Cardiac muscle cell (in vitro differentiated cells and primary cell): ENCODE results near the gene GUCY2D. TPM values are rescaled to one million over a fixed set of nuclear protein-coding genes. Genes with fewer than 3 reads are reported as not detected.

Experiments used
- DNase-seq, 2 donors: peaks; one replicate each; pipeline versions ENCODE4 v3.0.0 to v3.0.0-alpha.2; 2010 to 2017; ENCODE audit warnings: low read depth in 1 of 2, low spot score in 1 of 2
- H3K27ac ChIP-seq: fragments of 200-600 bp; sonication (generic); 2 replicates; pipeline ENCODE4 v1.5.1; 2016
- H3K27me3 ChIP-seq: fragments of 200-600 bp; sonication (generic); 2 replicates; pipeline ENCODE4 v1.6.0; 2016; ENCODE audit warnings: control low read depth
- H3K36me3 ChIP-seq: fragments of 200-600 bp; sonication (generic); 2 replicates; pipeline ENCODE4 v1.5.1; 2016; ENCODE audit warnings: control low read depth
- H3K4me1 ChIP-seq: fragments of 200-600 bp; sonication (generic); 2 replicates; pipeline ENCODE4 v1.8.1; 2017; ENCODE audit warnings: low read depth, mild to moderate bottlenecking, mixed run types
- H3K4me3 ChIP-seq: fragments of 200-600 bp; sonication (generic); 2 replicates; pipeline ENCODE4 v1.5.1; 2016; ENCODE audit warnings: mild to moderate bottlenecking
- H3K9me3 ChIP-seq: fragments of 200-600 bp; sonication (generic); 2 replicates; pipeline ENCODE4 v1.5.1; 2017; ENCODE audit warnings: low read depth, mild to moderate bottlenecking, control low read depth
- CTCF ChIP-seq: IDR thresholded peaks from 2 replicates; pipeline ENCODE4 v1.5.1; 2012; ENCODE audit warnings: low read depth, mild to moderate bottlenecking, low read length
- polyA plus RNA-seq: library from polyadenylated mRNA; unstranded; fragments of >200 nt; fragmentation: Nextera tagmentation; extraction: Ambion mirVana; gene quantifications from 2 replicates; pipeline ENCODE4 v1.2.1, GENCODE V29; 2016
- total RNA-seq: library from RNA; depleted of rRNA; stranded (reverse); fragments of >200 nt; gene quantifications from 2 replicates; pipeline ENCODE4 v1.2.3, GENCODE V29; 2016

The GUCY2D gene
- total and polyA plus RNA-seq, 2 experiments from 2014 or later, result 0.54 to 1.1 TPM

DNA sequence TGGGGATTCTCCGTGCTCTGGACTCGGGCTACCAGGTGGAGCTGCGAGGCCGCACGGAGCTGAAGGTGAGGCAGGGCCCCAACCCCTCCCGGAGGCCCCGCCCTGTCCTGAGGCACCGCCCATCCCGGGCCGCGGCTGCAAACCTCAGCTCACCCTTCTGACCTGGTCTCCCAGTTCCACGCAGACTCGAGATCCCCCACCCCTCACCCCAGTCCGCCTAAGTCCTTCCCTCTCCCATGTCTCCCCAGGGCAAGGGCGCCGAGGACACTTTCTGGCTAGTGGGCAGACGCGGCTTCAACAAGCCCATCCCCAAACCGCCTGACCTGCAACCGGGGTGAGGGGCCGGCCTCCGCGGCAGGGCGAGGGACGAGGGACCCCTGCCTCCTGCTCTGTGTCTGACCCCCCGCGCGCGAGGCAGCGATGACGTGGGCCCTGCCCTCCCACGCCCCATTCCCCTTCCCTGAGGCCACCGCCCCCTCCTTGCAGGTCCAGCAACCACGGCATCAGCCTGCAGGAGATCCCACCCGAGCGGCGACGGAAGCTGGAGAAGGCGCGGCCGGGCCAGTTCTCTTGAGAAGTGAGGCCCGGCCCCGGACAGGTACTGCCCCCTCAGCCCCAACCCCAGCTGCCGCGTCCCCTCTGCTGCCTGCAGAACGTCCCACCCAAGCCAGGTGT, 13.7 kb downstream of the GUCY2D start:
- Histone ChIP-seq H3K27ac (no peak overlapping the region), H3K27me3 (peaks cover 25% of the 10 kb centered on the region), H3K4me1 (no peaks in the 10 kb centered on the region), H3K4me3 (peak overlapping the region; percentile 37), H3K9me3 (no peaks in the 10 kb centered on the region), H3K36me3 (no peaks in the 10 kb centered on the region)
- DNase-seq, result peak; percentile 32 to 33
- TF ChIP-seq CTCF, result no peak

- H3K27ac ChIP-seq, result no peak overlapping the region
- H3K36me3 ChIP-seq, result no peaks in the 10 kb centered on the region
- DNase-seq, result peak; percentile 67 to 76
- peaks cover 25% of the 10 kb centered on the region for H3K27me3 ChIP-seq
- H3K9me3 ChIP-seq, result no peaks in the 10 kb centered on the region
- TF ChIP-seq CTCF, result peak; percentile 81
- H3K4me3 ChIP-seq, result peak overlapping the region; percentile 37
- no peaks in the 10 kb centered on the region for H3K4me1 ChIP-seq
These were observed 14.4 kb downstream of the GUCY2D start for GRCh38 chr17:8016632-8017424.

DNA sequence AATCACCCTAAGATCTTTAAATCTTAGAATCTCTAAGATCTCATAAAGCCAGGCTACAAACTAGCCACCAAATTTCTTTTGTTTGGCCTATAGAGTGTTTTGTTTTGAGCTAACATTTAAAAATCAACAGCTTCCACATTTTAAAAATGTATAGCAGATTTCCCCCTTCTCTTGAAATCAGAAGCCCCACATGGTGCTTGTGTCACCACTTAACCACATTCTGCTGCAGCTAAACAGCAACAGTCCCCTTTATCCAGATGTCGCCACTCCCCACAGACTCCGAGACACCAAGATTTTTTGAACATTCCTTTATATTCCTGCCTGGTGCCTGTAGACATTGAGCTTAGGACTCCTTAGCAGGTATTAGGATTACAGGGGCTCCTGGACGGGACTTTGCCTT, 16.0 kb downstream of the GUCY2D start:
- no peak for TF ChIP-seq CTCF
- no peak for DNase-seq
- no peak overlapping the region for H3K27ac ChIP-seq
- no peaks in the 10 kb centered on the region for H3K4me1 ChIP-seq
- peaks cover 23% of the 10 kb centered on the region for H3K27me3 ChIP-seq
- no peaks in the 10 kb centered on the region for H3K36me3 ChIP-seq
- H3K9me3 ChIP-seq, result no peaks in the 10 kb centered on the region
- H3K4me3 ChIP-seq, result no peak overlapping the region

GRCh38 chr17:8019166-8019565, 16.8 kb downstream of the GUCY2D start:
- no peak for DNase-seq
- H3K36me3 ChIP-seq, result no peaks in the 10 kb centered on the region
- H3K27me3 ChIP-seq, result peaks cover 16% of the 10 kb centered on the region
- no peaks in the 10 kb centered on the region for H3K9me3 ChIP-seq
- no peak overlapping the region for H3K4me3 ChIP-seq
- H3K27ac ChIP-seq, result no peak overlapping the region
- no peaks in the 10 kb centered on the region for H3K4me1 ChIP-seq
- TF ChIP-seq CTCF, result no peak

- Histone ChIP-seq H3K4me1 (no peaks in the 10 kb centered on the region), H3K9me3 (no peaks in the 10 kb centered on the region), H3K36me3 (no peaks in the 10 kb centered on the region), H3K27me3 (peaks cover 12% of the 10 kb centered on the region), H3K4me3 (no peak overlapping the region), H3K27ac (no peak overlapping the region)
- DNase-seq, result no peak
- TF ChIP-seq CTCF, result no peak
These were observed 17.5 kb downstream of the GUCY2D start for GRCh38 chr17:8019665-8020650.
